GM21723 (cell line): ENCODE results near the gene URM1.
"Not testable (repeated sequence)": the region's sequence is repeated elsewhere in the genome, so short reads cannot be mapped to it uniquely, and the experiment has no call there.

Experiments
- ATAC-seq: cut with Tn5 transposase; IDR thresholded peaks from one replicate; pipeline ENCODE4 v1.9.1; 2021; ENCODE audit warnings: mild to moderate bottlenecking, moderate library complexity; ENCODE audit not compliant: unreplicated experiment

Gene URM1

DNA sequence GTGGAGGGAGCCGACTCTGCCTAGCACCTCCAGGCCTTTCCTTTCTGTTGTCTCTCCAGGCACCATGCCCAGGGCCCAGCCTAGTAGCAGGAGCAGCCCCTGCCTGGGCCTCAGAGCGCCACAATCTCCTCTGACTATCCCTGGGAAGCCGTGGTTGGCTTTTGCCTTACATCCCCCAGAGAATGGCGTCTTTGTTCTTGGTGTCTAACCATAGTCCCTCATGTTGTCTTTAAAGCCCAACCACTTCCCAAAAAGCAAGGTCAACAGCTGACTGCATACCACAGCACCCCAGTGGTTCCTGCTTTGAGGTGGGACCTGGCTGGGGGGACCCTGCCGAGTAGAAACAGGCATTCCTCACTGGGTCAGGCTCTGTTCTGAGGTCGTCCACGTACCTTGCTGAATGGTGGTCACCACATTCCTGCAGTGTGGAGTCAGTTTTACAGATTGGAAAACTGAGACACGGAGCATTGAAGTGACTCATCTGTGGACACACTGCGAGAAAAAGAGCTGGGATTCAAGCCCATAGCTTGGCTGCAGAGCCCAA, 35.7 kb downstream of the URM1 start:
- no peak for ATAC-seq

GRCh38 chr9:128408963-128409431, 37.8 kb downstream of the URM1 start:
- ATAC-seq = no peak

GRCh38 chr9:128409450-128409849, 38.3 kb downstream of the URM1 start:
- no peak for ATAC-seq

DNA sequence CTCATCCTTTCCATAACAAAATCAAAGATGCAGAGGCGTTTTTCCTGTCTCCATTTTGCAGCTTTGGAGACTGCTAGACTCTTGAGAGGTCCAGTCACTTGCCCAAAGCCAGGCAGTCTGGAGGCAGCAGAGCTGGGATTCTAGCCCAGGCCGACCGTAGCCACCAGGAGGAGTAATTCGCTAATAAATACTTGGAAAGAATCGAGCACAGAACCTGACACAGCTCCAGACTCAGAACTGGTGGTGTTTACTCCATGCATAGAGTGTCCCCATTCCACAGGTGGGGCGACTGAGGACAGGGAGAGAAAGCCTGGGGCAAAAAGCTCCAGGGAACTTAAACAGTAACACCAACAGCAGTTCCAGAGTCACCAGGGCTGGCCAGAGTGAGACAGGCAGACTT, 38.8 kb downstream of the URM1 start:
- no peak for ATAC-seq

DNA sequence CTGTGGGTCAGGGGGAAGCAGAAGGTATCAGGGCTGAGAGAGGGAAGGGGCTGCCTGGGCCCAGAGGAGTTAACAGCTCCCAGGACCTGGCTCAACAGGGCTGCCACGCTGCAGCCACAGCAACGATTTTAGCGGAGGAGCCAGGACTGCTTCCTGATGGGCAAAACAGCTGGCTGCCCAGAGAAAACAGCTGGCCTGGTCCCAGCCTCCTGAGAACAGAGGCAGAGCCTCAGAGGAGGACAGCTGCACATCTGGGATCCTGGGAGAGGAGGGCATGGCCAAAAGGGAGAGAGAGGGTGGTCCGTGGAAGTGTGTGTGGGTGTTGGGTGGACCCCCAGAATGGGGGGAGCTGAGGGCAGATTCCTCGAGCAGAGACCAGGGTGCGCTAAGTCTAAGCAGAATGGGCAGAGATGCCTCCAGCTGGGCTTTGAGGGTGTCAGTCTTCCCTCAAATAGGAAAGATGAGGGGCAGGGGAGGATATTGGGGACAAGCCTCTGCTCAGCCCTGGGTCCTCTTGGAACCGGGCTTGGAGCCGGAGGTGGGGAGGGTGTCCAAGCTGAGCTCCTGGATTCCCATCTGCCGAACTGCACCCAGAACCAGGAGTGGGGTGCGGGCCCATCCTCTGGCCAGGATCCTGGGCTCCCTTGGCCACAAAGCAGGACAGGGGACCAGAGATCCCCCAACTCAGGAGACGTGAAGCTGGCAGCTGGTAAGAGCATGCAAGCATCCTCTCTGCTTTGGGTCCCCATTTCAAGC, 40.4 kb downstream of the URM1 start:
- ATAC-seq = no peak

DNA sequence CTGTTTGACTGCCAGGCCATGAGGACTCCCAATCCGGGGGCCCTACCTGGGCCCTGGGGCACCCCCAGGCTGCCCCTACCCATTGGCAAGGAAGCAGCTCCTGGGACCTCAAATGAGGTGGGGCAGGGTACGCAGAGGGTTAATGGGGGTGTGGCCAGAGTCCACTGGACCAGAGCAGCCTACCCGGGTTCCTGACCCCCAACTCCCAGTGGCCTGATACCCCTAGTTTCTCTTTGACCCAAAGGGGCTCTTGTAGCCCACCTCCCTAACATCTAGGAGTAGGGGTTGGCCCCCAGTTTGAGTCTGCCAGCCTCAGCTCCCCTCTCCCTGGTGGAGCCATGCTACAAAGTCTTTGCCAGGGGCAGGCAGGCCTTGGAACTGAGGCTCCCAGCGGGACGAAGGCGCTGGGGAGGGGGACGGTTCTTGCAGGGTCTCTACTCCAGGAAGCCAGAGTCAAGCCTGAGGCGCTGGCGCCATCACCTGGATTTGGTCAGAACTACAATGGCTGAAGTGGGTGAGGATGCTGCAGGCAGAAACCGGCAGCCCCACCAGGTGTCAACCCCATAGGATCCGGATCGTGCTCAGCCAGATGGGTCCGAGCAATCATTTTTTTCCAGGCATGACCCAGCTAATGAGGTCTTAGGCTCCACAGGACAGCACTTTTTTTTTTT, 41.1 kb downstream of the URM1 start:
- no peak for ATAC-seq

DNA sequence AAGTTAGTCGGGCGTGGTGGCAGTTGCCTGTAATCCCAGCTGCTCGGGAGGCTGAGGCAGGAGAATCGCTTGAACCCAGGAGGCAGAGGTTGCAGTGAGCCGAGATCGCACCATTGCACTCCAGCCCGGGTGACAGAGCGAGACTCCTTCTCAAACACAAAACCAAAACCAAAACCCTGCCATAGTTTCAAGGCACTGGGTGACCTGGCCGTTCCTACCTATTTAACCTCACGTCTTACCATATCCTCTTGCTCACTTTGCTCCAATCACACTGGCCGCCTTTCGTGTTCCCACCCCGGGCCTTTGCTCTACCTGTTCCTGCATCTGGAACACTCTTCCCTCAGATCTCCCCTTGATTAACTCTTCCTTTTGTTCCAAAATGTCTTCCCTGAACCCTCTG, 42.6 kb downstream of the URM1 start:
- not testable (repeated sequence) for ATAC-seq

GRCh38 chr9:128414461-128414860, 43.3 kb downstream of the URM1 start:
- no peak for ATAC-seq

- ATAC-seq = no peak
Observed at GRCh38 chr9:128415281-128415680, 44.1 kb downstream of the URM1 start.

GRCh38 chr9:128416014-128416413, 44.8 kb downstream of the URM1 start:
- no peak for ATAC-seq

GRCh38 chr9:128416432-128417019, 45.4 kb downstream of the URM1 start:
- no peak for ATAC-seq

DNA sequence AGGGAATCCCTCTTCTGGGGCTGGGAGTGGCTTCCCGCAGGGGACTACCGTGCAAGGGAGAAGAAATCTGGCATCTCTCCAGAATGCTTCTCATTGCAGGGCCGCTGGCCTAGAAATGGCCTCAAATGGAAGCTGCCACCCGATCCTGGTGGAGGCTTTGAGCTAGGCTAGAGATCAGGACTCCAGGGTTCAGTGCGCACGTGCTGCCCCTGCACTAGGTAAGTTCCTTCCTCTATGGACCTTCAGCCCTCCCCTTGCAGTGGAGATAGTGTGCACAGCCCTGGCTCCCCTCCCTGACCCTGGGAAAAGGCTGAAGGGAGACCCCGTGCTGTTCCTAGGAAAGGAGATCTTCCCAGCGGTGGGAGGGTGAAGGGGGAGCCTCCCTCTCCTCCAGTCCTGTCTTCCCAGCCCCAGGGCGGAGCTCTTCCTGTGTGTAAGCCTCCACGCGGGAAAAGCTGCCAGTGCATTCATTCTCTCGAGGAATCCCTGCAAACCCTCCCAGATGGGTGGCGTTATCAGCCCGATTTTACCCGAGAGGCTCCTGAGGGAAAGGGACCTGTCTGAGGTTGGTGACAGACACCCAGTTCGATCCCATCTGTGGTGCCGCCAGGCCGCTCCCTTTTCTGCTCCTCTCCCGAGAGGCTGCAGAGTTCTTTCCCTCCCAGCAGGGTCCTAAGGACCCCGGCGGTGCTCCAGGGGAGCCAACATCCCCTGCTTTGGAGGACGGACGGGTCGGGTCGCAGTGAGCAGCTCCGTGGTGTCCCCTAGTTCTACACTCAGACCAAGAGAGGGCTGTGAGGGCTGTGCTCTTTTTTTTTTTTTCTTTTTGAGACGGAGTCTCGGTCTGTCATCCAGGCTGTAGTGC, 48.1 kb downstream of the URM1 start:
- ATAC-seq = no peak

GRCh38 chr9:128420060-128420650, 49.0 kb downstream of the URM1 start:
- ATAC-seq = peak; percentile 70

- ATAC-seq = peak; percentile 74
Observed at GRCh38 chr9:128420651-128421481, 49.7 kb downstream of the URM1 start, which contains the start of gene CERCAM. TSS of gene CERCAM (plus strand) at chr9:128420857. CDS start at chr9:128420878, 21 bp downstream.

- no peak for ATAC-seq
Observed at GRCh38 chr9:128421482-128421996, 50.4 kb downstream of the URM1 start.

- not testable (repeated sequence) for ATAC-seq
Observed at GRCh38 chr9:128422022-128422782, 51.0 kb downstream of the URM1 start.

DNA sequence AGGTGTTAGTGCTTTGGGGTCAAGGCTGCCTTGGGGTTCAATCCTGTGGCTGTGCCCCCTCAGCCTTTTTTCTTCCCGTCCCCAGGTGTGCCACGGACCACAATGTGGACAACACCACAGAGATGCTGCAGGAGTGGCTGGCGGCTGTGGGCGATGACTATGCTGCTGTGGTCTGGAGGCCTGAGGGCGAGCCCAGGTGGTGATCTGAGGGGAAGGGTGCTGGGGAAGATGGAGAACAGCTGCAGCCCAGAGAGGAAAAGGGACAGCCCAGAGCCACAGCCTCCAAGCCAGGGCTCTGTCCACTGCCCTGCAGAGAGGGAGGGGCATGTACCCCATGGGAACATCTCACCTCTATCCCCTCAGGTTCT, 51.6 kb downstream of the URM1 start:
- no peak for ATAC-seq

DNA sequence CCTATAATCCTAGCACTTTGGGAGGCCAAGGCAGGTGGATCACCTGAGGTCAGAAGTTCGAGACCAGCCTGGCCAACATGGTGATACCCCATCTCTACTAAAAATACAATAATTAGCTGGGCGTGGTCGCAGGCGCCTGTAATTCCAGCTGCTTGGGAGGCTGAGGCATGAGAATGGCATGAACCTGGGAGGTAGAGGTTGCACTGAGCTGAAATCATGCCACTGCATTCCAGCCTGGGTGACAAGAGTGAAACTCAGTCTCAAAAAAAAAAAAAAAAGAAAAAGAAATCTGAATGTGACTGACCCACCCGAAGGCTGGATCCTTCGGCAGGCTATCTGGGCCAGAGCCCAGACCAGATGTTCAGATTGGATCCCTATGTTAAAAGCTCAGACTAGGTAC, 52.2 kb downstream of the URM1 start:
- ATAC-seq = not testable (repeated sequence)
